ENCODE measurements around the gene SKIDA1.

GRCh38 chr10:21534280-21534586, 8.8 kb upstream of the SKIDA1 start:
- TF ChIP-seq CTCF (conservative IDR thresholded peaks at IDR 0.05; ENCODE audit: low read depth in 2 of 2) (no peak), EZH2 (IDR thresholded peaks at IDR 0.05; ENCODE audit: low read depth, unreplicated experiment) (no peak), JUNB (IDR thresholded peaks at IDR 0.05; ENCODE audit: unreplicated experiment) (no peak), CREB1 (CRISPR knock-in tag; IDR thresholded peaks at IDR 0.05; ENCODE audit: low read depth) (no peak; the same call in none of the 2 replicates), EZH2phosphoT487 (IDR thresholded peaks at IDR 0.05; ENCODE audit: unreplicated experiment) (no peak)
